ENCODE data around the gene ZNRF2. TPM values are rescaled to one million over a fixed set of nuclear protein-coding genes. Genes with fewer than 3 reads are reported as not detected.

Gene ZNRF2
- total RNA-seq, 1 donor: 6.5 TPM

- DNase-seq (ENCODE audit: low read depth): no peak
- TF ChIP-seq, protein P1, sequence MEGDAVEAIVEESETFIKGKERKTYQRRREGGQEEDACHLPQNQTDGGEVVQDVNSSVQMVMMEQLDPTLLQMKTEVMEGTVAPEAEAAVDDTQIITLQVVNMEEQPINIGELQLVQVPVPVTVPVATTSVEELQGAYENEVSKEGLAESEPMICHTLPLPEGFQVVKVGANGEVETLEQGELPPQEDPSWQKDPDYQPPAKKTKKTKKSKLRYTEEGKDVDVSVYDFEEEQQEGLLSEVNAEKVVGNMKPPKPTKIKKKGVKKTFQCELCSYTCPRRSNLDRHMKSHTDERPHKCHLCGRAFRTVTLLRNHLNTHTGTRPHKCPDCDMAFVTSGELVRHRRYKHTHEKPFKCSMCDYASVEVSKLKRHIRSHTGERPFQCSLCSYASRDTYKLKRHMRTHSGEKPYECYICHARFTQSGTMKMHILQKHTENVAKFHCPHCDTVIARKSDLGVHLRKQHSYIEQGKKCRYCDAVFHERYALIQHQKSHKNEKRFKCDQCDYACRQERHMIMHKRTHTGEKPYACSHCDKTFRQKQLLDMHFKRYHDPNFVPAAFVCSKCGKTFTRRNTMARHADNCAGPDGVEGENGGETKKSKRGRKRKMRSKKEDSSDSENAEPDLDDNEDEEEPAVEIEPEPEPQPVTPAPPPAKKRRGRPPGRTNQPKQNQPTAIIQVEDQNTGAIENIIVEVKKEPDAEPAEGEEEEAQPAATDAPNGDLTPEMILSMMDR (IDR thresholded peaks at IDR 0.05; ENCODE audit: insufficient read depth, low read depth, low read length): no peak
- no peak overlapping the region for H3K4me3 ChIP-seq (ENCODE audit: low read depth, low read length)
Observed at GRCh38 chr7:30245913-30246312, 38.5 kb upstream of the ZNRF2 start.

DNA sequence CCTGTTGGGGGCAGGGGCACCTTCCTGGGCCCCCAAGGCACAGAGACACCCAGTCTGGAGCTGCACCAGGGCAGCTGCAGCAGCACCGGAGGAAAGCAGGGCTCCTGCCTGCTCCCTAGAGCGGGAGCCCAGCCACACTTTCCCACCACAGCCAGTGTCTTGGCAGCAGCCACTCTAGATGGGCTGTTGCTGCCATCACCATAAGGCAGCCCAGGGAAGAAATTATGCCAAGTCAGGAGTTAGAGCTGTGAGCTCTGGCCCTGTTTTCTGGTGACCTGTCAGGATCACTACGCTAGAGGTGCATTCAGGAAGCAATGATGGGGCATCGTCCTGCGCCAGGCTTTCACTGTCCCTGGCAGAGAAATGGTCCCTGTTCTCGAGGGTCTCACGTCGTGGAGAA is 38.0 kb upstream of the ZNRF2 start:
- no peak overlapping the region for H3K4me3 ChIP-seq (ENCODE audit: low read depth, low read length)
- TF ChIP-seq, protein P1 (IDR thresholded peaks at IDR 0.05; ENCODE audit: insufficient read depth, low read depth, low read length): no peak
- no peak for DNase-seq (ENCODE audit: low read depth)

DNA sequence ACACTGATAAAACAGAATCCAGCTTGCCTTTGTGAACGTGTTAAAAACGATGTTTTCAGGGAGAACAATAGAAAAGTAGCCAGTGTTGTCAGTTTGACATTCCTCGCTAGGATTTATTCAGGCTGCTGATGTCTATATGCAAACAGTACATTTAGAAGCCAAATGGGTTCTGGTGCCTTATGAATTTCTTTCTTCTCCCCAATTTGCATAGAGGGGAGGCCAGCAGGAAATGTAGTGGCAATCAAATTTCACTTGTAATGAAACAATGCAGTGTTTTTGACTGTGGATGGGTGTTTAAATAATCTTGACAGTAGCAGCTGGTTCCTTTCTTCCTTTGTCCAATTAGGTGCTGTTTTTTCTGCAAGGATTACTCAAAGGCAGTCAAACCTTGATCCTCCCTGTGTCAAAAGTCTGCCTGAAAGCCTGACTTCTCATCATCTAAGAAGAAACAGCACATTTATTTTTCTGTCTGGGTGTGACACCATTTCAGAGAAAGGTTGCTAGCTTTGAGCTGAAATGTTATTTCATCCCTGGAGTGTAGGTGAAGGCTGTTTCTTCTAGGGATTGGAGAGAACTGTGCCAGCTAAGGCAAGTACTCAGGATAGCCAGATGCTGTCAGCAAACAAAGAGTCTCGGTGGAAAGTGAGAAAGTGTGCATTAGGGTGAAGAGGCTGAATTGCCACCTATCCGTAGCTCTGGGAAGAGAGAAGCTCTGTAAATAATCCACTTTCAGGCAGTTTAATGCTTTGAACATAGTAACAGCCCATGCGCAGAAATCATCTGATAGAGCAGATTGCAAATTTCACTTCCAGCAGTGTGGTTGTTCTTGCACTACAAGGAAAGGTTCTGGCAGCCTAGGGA is 36.6 kb upstream of the ZNRF2 start:
- no peak overlapping the region for H3K4me3 ChIP-seq (ENCODE audit: low read depth, low read length)
- no peak for DNase-seq (ENCODE audit: low read depth)
- TF ChIP-seq, protein P1 (IDR thresholded peaks at IDR 0.05; ENCODE audit: insufficient read depth, low read depth, low read length): no peak

- DNase-seq (ENCODE audit: low read depth): no peak
- TF ChIP-seq, protein P1 (IDR thresholded peaks at IDR 0.05; ENCODE audit: insufficient read depth, low read depth, low read length): no peak
- H3K4me3 ChIP-seq (ENCODE audit: low read depth, low read length): no peak overlapping the region
Observed at GRCh38 chr7:30249316-30249715, 35.1 kb upstream of the ZNRF2 start.

DNA sequence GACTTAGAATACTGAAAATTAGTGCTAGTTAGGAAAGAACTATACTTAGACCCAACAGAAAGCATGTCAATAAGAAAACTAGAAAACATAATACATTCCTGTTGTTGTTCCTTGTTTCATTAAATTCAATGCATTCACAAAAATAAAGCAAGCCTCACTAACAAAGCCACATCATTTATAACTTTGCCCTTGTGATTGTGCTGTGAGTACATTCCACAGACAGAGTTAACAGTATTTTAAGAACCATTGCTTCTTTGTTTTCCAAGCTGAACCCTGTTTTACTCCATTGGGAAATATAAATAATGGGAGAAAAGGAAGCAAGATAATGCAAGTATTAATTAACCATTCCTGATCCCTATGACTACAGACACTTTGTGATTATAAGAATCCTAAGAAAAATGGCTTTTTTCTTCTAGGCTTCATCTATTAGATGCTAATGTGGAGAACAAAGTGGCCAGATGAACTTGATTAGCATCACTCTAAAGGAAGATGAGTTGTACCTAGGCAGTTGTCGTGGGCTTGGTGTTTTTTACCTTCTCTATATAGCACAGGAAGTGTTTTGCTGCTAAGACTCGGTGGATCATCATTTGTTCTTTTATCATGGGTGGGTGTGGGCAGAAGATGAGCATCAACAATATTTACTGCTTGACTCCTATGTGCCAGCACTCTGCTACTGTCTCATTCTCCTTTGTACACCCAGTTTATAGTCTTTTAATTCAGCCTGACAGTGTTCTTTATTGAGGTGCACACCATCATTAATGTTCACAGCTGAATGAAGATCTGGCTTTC is 34.2 kb upstream of the ZNRF2 start:
- TF ChIP-seq, protein P1 (IDR thresholded peaks at IDR 0.05; ENCODE audit: insufficient read depth, low read depth, low read length): no peak
- no peak for DNase-seq (ENCODE audit: low read depth)
- no peak overlapping the region for H3K4me3 ChIP-seq (ENCODE audit: low read depth, low read length)

- DNase-seq (ENCODE audit: low read depth): no peak
- TF ChIP-seq, protein P1 (IDR thresholded peaks at IDR 0.05; ENCODE audit: insufficient read depth, low read depth, low read length): no peak
- no peak overlapping the region for H3K4me3 ChIP-seq (ENCODE audit: low read depth, low read length)
Observed at GRCh38 chr7:30251708-30252329, 32.6 kb upstream of the ZNRF2 start.

All from fibroblast of villous mesenchyme (primary cell).